ENCODE data around the gene LAMC3. TPM values are rescaled to one million over a fixed set of nuclear protein-coding genes. Genes with fewer than 3 reads are reported as not detected.
A peak's percentile ranks its signal among the peaks of the same experiment; 100 is the strongest.

Gene LAMC3
- total RNA-seq, 1 experiment from 2014 or later: not detected

DNA sequence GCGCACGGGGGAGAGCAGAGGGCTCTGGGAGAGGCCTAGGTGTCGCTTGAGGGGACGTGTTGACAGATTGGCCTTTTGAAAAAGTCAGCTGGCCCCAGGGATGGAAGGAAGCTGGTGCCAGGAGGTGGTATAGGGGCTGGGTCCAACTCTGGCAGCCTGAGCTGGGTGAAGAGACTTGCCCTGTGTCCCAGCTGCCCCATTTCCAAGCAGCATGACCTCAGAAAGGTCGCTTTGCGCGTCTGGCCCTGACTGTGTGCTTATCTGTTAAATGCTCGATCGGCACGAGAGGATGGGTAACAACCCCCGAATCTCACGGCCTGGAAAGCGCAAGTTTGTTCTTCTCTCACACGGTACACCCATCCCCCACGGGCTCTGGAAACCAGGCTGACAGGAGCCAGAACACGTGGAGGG is 31.2 kb upstream of the LAMC3 start:
- DNase-seq (ENCODE audit: low read depth): no peak

GRCh38 chr9:130979591-130980385 is 29.2 kb upstream of the LAMC3 start:
- no peak for DNase-seq (ENCODE audit: low read depth)

- DNase-seq (ENCODE audit: low read depth): no peak
Observed at GRCh38 chr9:130980526-130980925, 28.4 kb upstream of the LAMC3 start.

DNA sequence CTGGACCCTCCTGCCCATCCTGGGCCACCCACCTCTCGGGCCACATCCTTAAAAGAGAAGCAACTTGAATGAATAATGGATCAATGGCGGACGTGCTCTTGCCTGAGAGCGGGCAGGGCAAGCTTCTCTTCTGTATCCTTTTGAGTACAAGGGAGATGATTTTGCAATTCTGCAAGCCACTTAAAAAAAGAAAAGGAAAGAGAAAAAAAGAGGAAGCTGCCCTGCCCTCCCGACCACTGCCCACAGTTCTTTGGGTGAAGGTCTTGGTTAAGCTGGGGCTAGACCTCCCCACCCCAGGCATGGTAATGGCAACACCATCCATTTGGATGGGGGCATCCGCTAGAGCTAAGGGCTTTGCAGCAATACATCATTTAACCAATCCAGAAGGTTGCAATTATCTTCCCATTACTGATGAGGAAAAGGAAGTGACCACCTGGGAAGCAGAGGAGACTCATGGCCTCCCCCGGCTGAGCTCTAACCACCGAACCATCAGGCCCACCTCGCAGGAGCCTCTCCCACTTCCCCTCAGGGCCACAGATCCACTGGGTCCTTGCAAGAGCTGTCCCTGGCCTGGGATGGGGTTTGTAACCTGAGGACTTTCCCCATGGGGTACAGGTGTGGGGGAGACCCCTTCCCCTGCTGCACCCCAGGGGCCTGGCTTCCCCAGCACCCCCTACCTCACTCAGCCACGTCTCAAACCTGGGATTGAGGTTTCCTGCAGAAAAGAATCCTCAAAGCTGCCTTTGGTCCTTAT is 27.8 kb upstream of the LAMC3 start:
- no peak for DNase-seq (ENCODE audit: low read depth)

GRCh38 chr9:130981756-130982137 is 27.2 kb upstream of the LAMC3 start:
- DNase-seq (ENCODE audit: low read depth): no peak

- DNase-seq (ENCODE audit: low read depth): no peak
Observed at GRCh38 chr9:130982636-130983358, 26.2 kb upstream of the LAMC3 start.

GRCh38 chr9:130983359-130983670 is 25.7 kb upstream of the LAMC3 start:
- no peak for DNase-seq (ENCODE audit: low read depth)

DNA sequence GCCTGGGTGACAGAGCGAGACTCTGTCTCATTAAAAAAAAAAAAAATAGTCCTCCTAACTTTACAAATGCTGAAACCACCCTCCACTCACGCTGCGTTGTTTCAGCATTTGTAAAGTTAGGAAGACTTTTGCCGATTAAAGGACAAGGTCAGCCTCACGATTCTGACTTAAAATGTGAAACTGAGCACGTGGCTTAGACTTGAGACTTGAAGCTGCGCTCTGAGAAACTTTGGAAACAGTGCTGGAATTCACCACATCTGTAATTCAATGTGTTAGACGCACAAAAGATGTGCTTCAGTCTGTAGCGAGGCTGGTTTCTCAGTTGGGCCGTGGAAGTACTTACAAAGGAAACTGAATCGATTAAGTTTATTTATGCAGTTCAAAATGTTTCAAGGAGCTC is 25.0 kb upstream of the LAMC3 start:
- no peak for DNase-seq (ENCODE audit: low read depth)

- no peak for DNase-seq (ENCODE audit: low read depth)
Observed at GRCh38 chr9:130984521-130984920, 24.5 kb upstream of the LAMC3 start.

- no peak for DNase-seq (ENCODE audit: low read depth)
Observed at GRCh38 chr9:130985029-130985428, 23.9 kb upstream of the LAMC3 start.

DNA sequence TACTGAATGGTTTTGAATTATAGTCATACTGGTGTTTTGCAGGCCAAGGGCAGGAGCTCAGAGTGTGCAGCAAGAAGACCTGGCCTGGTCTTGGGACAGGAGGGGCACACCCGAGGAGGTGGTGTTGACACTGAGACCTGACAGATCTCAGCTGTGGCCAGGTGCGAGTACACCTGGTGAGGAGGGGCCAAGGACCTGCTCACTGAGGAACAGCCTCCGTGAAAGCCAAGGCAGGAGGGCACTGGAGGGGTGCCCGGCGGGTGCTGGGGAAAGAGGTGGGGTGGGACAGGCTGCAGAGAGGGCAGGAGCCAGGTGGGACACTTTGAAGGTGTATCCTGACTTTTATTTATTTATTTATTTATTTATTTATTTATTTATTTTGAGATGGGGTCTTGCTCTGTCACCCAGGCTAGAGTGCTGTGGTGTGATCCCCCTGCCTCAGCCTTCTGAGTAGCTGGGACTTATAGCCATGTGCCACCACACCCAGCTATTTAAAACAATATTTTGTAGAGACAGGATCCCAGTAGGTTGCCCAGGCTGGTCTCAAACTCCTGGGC is 23.3 kb upstream of the LAMC3 start:
- DNase-seq (ENCODE audit: low read depth): no peak

DNA sequence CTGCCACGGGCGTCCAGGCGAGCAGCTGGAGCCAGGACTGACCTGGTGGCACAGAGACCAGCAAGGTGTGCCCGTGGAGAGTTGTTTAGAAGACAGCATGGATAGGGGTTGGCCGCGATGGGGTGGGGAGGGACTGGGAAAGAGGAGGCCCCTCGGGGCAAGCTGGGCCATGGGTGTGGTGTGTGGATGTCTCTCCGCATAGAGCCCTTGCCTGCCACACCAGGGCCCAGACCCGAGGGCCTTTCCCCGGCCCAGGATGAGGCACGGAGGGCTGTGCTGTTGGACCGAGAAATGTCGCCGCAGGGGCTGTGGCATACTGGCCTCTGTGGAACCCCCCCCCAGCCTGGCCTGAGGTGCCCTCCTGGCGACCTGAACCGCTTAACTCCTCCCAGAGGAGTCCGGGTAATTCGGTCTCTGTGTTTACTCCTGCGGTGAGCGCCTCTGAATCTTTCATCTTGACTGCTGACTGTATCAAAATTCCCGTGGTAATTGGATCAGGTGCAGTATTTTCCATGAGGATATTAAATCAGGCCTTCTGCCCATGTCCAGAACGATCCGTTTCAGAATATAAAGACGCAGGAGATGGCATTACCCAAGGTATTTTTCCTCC is 22.5 kb upstream of the LAMC3 start:
- DNase-seq (ENCODE audit: low read depth): peak; percentile 25

GRCh38 chr9:130987054-130987453 is 21.9 kb upstream of the LAMC3 start:
- DNase-seq (ENCODE audit: low read depth): no peak

DNA sequence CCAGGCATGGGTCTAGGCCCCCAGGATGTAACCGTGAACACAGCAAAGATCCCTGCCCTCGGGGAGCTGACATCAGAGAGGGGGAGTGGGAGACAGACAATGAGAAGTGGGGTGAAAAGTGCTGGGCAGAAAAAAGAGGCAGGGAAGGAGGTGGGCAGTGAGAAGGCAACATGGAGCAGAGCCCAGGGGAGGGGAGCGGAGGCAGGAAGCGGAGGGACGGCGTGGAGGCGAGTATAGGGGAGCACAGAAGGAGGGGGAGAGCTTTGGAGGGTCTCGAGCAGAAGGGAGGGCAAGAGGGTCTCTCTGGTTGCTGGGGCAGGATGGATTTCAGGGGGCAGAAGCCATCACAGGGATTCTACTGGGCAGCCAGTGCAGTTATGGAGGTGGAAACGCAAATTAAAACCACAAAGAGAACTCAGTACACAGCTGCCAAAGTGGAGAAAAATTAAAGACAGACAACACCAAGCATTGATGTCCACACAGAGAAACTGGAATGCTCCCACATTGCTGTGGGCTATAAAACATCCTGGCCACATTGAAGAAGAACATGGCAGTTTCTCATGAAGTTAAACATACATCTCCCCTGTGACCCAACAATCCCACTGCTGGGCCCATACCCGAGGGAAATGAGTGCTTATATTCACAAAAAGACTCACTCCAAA is 21.1 kb upstream of the LAMC3 start:
- DNase-seq (ENCODE audit: low read depth): no peak

DNA sequence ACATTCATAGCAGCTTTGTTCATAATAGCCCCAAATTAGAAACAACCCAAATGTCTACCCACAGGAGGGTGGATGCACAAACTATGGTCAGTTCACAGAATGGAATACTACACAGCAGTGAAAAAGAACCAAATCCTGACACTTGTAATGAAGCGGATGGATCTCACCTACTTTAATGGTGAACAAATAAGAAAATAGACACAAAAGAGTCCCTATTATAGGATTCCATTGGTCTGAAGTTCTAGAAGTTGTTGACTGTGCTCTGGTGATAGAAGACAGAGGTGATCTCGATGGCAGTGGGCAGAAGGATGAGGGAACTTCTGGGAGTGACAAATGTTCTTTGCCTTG is 20.6 kb upstream of the LAMC3 start:
- no peak for DNase-seq (ENCODE audit: low read depth)

GRCh38 chr9:130988905-130989304 is 20.1 kb upstream of the LAMC3 start:
- DNase-seq (ENCODE audit: low read depth): no peak

GRCh38 chr9:130989391-130989790 is 19.6 kb upstream of the LAMC3 start:
- no peak for DNase-seq (ENCODE audit: low read depth)

DNA sequence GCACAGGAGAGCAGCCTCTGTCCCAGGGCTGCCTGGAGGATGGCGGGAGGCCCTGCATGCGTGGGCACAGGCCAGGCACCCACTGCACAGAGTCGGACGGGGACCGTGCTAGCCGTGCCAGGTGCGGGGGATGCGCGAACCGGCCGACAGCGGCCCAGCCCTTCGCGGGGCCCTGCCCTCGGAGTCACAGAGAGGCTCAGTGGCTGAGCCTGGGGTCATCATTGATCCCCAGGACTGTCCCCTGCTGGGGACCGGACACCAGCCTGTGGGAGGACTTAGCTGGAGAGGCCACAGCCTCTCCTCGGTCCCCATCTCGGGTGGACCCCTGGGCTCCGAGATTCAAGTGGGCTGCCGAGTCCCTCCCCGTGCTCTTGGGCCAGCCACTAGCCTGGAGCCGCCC is 19.1 kb upstream of the LAMC3 start:
- DNase-seq (ENCODE audit: low read depth): no peak

- DNase-seq (ENCODE audit: low read depth): no peak
Observed at GRCh38 chr9:130990306-130990977, 18.5 kb upstream of the LAMC3 start.

- DNase-seq (ENCODE audit: low read depth): no peak
Observed at GRCh38 chr9:130990978-130991777, 17.8 kb upstream of the LAMC3 start.
